Measurements from ENCODE around the gene NFKBIE. TPM values are rescaled to one million over a fixed set of nuclear protein-coding genes. Genes with fewer than 3 reads are reported as not detected.
A peak's percentile ranks its signal among the peaks of the same experiment; 100 is the strongest.

Gene NFKBIE
- total and polyA plus RNA-seq, 9 of the 15 experiments (the other 6 are each of a cell fraction or from before 2014, with no cell fraction given) = 2.1 to 16.4 (median 11.7) TPM

DNA sequence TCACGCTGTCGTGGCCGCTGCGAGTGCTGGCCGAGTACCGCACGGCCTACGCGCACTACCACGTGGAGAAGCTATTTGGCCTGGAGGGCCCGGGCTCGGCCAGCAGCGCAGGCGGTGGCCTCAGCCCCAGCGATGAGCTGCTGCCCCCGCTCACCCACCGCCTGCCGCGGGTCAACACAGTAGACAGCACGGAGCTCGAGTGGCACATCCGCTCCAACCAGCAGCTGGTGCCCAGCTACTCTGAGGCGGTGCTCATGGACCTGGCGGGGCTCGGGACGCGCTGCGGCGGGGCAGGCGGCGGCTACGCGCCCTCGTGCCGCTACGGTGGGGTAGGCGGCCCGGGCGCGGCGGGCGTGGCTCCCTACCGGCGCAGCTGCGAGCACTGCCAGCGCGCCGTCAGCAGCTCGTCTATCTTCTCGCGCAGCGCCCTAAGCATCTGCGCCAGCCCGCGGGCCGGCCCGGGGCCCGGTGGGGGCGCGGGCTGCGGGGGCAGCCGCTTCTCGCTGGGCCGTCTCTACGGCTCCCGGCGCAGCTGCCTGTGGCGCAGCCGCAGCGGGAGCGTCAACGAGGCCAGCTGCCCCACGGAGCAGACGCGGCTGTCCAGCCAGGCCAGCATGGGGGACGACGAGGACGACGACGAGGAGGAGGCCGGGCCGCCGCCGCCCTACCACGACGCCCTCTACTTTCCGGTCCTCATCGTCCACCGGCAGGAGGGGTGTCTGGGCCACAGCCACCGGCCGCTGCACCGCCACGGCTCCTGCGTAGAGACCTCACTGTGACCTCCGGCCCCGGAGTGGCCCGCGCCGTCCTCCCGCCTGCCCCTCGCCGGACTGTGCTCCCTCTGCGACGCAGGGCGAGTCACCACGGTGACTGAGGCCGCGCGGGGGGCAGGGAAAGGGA lies 10.6 kb upstream of the NFKBIE start:
- in situ Hi-C loops (cut with MboI) = no loop called here
- no peak for FAIRE-seq
- ChIA-PET POLR2A (interaction anchor here (0.6 to 2.2 kb wide), 8 partner anchors 11 to 443 kb away, joined by 3 to 6 read pairs (median 3); partner anchors contain the start of gene AARS2), CTCF (ENCODE audit: low intra/inter-chr PET ratio) (no interaction called here)
- peak in 2 of 4 experiments; percentile 70 to 71 for DNase-seq (ENCODE audit: extremely low read depth in 1 of 4, low spot score in 3 of 4)
- 14% methylated on average over 86 of the region's 109 CpGs for WGBS (ENCODE audit: insufficient coverage, low coverage, missing lambda C conversion rate)
- Histone ChIP-seq H3K27me3 (ENCODE audit: control insufficient read depth in 2 of 2, insufficient read depth in 2 of 2, low read length in 2 of 2) (peaks cover 75 to 92% of the 10 kb centered on the region in 2 experiments), H3K4me3 (no peak overlapping the region), H3K27ac (ENCODE audit: extremely low read depth, low read depth, low read length) (no peak overlapping the region), H3K9me3 (replicated peaks; ENCODE audit: control insufficient read depth, insufficient read depth, low read depth, low read length) (no peaks in the 10 kb centered on the region), H3K4me1 (replicated peaks in 1 of 2; ENCODE audit: control insufficient read depth in 2 of 2, insufficient read depth in 2 of 2, low read length in 2 of 2) (peaks cover 0 to 26% of the 10 kb centered on the region in 2 experiments; a peak in 2 of 5 replicates), H3K9ac (ENCODE audit: insufficient read depth in 1 of 2, low read depth in 2 of 2, low read length in 2 of 2) (peak overlapping the region in 1 of 2 experiments; percentile 43; a peak in 1 of 4 replicates), H3K4me2 (ENCODE audit: insufficient read depth, low read length) (no peak overlapping the region), H2AFZ (ENCODE audit: low read depth, low read length) (0 out of 2 replicates have a peak overlapping the region, but pooled peaks have one; percentile 10), H3K9me1 (ENCODE audit: control insufficient read depth, insufficient read depth, low read length) (peaks cover 4% of the 10 kb centered on the region), H3K79me2 (ENCODE audit: control insufficient read depth, insufficient read depth, low read length) (no peaks in the 10 kb centered on the region), H4K20me1 (replicated peaks; ENCODE audit: control insufficient read depth, insufficient read depth, low read length) (peaks cover 16% of the 10 kb centered on the region), H3K36me3 (ENCODE audit: control insufficient read depth, insufficient read depth, low read length) (no peaks in the 10 kb centered on the region)
- BruUV-seq (replicated peaks) = no TSS peak
- intact Hi-C loops (cut with micrococcal nuclease) = no loop called here
- peak; percentile 42 for ATAC-seq
- TF ChIP-seq HNRNPLL (IDR thresholded peaks at IDR 0.05; ENCODE audit: low read depth, low read length, poor library complexity, severe bottlenecking) = peak; percentile 25
- no peak for TF ChIP-seq ZNF217 (CRISPR knock-in tag; IDR thresholded peaks at IDR 0.05)
- TF ChIP-seq NRF1 (conservative IDR thresholded peaks at IDR 0.05 in 1 of 2, IDR thresholded peaks at IDR 0.05 in 1 of 2) = peak; percentile 30 to 67; a peak in 2 of 4 replicates
- TF ChIP-seq, protein P1, sequence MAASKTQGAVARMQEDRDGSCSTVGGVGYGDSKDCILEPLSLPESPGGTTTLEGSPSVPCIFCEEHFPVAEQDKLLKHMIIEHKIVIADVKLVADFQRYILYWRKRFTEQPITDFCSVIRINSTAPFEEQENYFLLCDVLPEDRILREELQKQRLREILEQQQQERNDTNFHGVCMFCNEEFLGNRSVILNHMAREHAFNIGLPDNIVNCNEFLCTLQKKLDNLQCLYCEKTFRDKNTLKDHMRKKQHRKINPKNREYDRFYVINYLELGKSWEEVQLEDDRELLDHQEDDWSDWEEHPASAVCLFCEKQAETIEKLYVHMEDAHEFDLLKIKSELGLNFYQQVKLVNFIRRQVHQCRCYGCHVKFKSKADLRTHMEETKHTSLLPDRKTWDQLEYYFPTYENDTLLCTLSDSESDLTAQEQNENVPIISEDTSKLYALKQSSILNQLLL (CRISPR knock-in tag; IDR thresholded peaks at IDR 0.05; ENCODE audit: borderline replicate concordance) = no peak
- TF ChIP-seq ZNF263 (CRISPR knock-in tag; IDR thresholded peaks at IDR 0.05; ENCODE audit: borderline replicate concordance) = peak; percentile 93
- TF ChIP-seq, protein P2, sequence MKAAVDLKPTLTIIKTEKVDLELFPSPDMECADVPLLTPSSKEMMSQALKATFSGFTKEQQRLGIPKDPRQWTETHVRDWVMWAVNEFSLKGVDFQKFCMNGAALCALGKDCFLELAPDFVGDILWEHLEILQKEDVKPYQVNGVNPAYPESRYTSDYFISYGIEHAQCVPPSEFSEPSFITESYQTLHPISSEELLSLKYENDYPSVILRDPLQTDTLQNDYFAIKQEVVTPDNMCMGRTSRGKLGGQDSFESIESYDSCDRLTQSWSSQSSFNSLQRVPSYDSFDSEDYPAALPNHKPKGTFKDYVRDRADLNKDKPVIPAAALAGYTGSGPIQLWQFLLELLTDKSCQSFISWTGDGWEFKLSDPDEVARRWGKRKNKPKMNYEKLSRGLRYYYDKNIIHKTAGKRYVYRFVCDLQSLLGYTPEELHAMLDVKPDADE (conservative IDR thresholded peaks at IDR 0.05; ENCODE audit: control insufficient read depth, low read depth, low read length) = 0 out of 2 replicates have a peak, but pooled peaks have one; percentile 14
- no peak for TF ChIP-seq ZNF766 (CRISPR knock-in tag; conservative IDR thresholded peaks at IDR 0.05)
- TF ChIP-seq SAFB (IDR thresholded peaks at IDR 0.05; ENCODE audit: borderline replicate concordance, low read depth, low read length) = 0 out of 2 replicates have a peak, but pooled peaks have one; percentile 5
- TF ChIP-seq CXXC5 (CRISPR knock-in tag; IDR thresholded peaks at IDR 0.05) = peak; percentile 26; the same call in 1 of the 2 replicates
- peak; percentile 43 for TF ChIP-seq L3MBTL2 (IDR thresholded peaks at IDR 0.05)
- TF ChIP-seq, protein P3, sequence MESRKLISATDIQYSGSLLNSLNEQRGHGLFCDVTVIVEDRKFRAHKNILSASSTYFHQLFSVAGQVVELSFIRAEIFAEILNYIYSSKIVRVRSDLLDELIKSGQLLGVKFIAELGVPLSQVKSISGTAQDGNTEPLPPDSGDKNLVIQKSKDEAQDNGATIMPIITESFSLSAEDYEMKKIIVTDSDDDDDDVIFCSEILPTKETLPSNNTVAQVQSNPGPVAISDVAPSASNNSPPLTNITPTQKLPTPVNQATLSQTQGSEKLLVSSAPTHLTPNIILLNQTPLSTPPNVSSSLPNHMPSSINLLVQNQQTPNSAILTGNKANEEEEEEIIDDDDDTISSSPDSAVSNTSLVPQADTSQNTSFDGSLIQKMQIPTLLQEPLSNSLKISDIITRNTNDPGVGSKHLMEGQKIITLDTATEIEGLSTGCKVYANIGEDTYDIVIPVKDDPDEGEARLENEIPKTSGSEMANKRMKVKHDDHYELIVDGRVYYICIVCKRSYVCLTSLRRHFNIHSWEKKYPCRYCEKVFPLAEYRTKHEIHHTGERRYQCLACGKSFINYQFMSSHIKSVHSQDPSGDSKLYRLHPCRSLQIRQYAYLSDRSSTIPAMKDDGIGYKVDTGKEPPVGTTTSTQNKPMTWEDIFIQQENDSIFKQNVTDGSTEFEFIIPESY (CRISPR knock-in tag; IDR thresholded peaks at IDR 0.05) = peak; percentile 85; the same call in 1 of the 2 replicates
- no peak for TF ChIP-seq ZNF445 (CRISPR knock-in tag; IDR thresholded peaks at IDR 0.05; ENCODE audit: low read depth)
- no peak for TF ChIP-seq RAD51 (IDR thresholded peaks at IDR 0.05; ENCODE audit: borderline replicate concordance, low read depth)
